ENCODE results near the gene PTPN13.

PTPN13 gene

GRCh38 chr4:86592553-86593249, 1.4 kb upstream of the PTPN13 start:
- DNase-seq: peak; percentile 63

GRCh38 chr4:86594559-86595425, 677 bp downstream of the PTPN13 start:
- DNase-seq: peak; percentile 99

- no peak for DNase-seq
Measured at GRCh38 chr4:86595426-86595805, 1.3 kb downstream of the PTPN13 start.

GRCh38 chr4:86596807-86597206, 2.7 kb downstream of the PTPN13 start:
- DNase-seq: peak; percentile 15

GRCh38 chr4:86600007-86600653, 6.0 kb downstream of the PTPN13 start:
- DNase-seq: no peak

- DNase-seq: peak; percentile 78
Measured at GRCh38 chr4:86603311-86603885, 9.3 kb downstream of the PTPN13 start.

- no peak for DNase-seq
Measured at GRCh38 chr4:86606809-86607208, 12.7 kb downstream of the PTPN13 start.

- DNase-seq: peak; percentile 56
Measured at GRCh38 chr4:86608757-86609375, 14.8 kb downstream of the PTPN13 start.

GRCh38 chr4:86611757-86612156, 17.6 kb downstream of the PTPN13 start:
- DNase-seq: no peak

GRCh38 chr4:86613734-86614133, 19.6 kb downstream of the PTPN13 start:
- peak; percentile 10 for DNase-seq

- no peak for DNase-seq
Measured at GRCh38 chr4:86614865-86615264, 20.8 kb downstream of the PTPN13 start.

- no peak for DNase-seq
Measured at GRCh38 chr4:86615501-86615900, 21.4 kb downstream of the PTPN13 start.

GRCh38 chr4:86619656-86620055, 25.5 kb downstream of the PTPN13 start:
- DNase-seq: no peak

- DNase-seq: no peak
Measured at GRCh38 chr4:86621435-86621834, 27.3 kb downstream of the PTPN13 start.

- no peak for DNase-seq
Measured at GRCh38 chr4:86626066-86626465, 32.0 kb downstream of the PTPN13 start.

GRCh38 chr4:86627462-86628135, 33.5 kb downstream of the PTPN13 start:
- no peak for DNase-seq

GRCh38 chr4:86630629-86631028, 36.5 kb downstream of the PTPN13 start:
- no peak for DNase-seq

- no peak for DNase-seq
Measured at GRCh38 chr4:86631166-86631565, 37.1 kb downstream of the PTPN13 start.

- DNase-seq: peak; percentile 12
Measured at GRCh38 chr4:86633854-86634253, 39.7 kb downstream of the PTPN13 start.

GRCh38 chr4:86640469-86640868, 46.4 kb downstream of the PTPN13 start:
- no peak for DNase-seq

GRCh38 chr4:86641516-86642090, 47.5 kb downstream of the PTPN13 start:
- no peak for DNase-seq

GRCh38 chr4:86644892-86645291, 50.8 kb downstream of the PTPN13 start:
- no peak for DNase-seq
